Stimulated activated effector memory CD8-positive, alpha-beta T cell treated with anti-CD3 and anti-CD28 coated beads, Interleukin-12 subunit alpha, Interleukin-12 subunit beta, amount 100 ng/mL, for 72 hours (primary cell): ENCODE data around the gene ZDHHC5.
A peak's percentile ranks its signal among the peaks of the same experiment; 100 is the strongest.

ENCODE experiments used
- ATAC-seq: fragments of 150-1000 bp; cut with Tn5 transposase; 2 replicates; pipeline ENCODE4 v1.10.0; 2021
- DNase-seq, 2 donors: peaks; one replicate each; pipeline ENCODE4 v3.0.0; 2021 to 2022; ENCODE audit warnings: low spot score in 2 of 2
- H3K27ac Mint-ChIP-seq: one replicate; pipeline ENCODE4 v1.8.0; 2022; ENCODE audit warnings: mild to moderate bottlenecking, mixed read lengths
- H3K36me3 Mint-ChIP-seq: one replicate; pipeline ENCODE4 v1.8.0; 2022; ENCODE audit warnings: mild to moderate bottlenecking, mixed read lengths
- H3K4me1 Mint-ChIP-seq: one replicate; pipeline ENCODE4 v1.8.0; 2022; ENCODE audit warnings: mixed read lengths
- H3K4me3 Mint-ChIP-seq: one replicate; pipeline ENCODE4 v1.8.0; 2022; ENCODE audit warnings: mild to moderate bottlenecking, mixed read lengths
- H3K9me3 Mint-ChIP-seq: one replicate; pipeline ENCODE4 v1.8.0; 2022; ENCODE audit warnings: mixed read lengths

The ZDHHC5 gene

DNA sequence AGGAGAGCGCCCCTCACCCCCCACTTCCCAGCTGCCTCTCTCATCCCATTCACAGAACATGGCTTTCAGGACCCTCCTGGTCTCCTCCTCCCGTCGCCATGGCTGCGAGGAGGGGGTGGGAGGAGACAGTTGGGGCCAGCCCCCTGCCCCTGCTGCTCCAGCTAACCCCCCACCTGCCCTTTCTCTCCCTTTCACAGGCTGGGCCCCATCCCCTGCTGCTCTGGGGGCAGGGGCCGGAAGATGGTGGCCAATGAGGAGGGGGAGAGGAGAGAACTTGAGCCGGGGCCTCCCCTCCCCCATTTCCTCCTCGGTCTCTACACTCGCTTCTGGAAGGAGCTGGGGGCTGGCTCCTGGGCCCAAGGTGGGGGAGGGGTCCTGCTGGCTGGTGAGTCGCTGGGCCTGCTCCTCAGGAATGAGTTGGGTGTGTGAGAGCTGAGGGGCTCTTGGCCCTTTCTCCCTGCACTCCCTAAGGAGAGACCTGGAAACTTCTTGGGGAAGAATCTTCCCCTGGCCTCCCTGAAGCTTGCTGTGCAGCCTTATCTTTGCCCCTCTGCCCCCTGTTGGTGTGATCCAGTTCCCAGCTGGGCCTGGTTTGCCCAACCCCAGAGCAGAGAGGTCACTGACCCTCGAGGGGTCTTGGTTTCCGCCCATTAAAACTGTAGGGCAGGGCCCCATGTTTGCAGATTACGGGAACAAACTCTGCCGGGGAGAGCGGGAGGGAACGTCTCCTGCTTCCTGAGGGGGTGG, 28.4 kb upstream of the ZDHHC5 start:
- peaks cover 19% of the 10 kb centered on the region for H3K4me1 Mint-ChIP-seq
- no peaks in the 10 kb centered on the region for H3K9me3 Mint-ChIP-seq
- ATAC-seq (peak; percentile 11), DNase-seq (no peak)
- H3K36me3 Mint-ChIP-seq, result no peaks in the 10 kb centered on the region
- peak overlapping the region; percentile 79 for H3K4me3 Mint-ChIP-seq
- H3K27ac Mint-ChIP-seq, result peak overlapping the region; percentile 43

- H3K4me3 Mint-ChIP-seq, result peak overlapping the region; percentile 79
- H3K9me3 Mint-ChIP-seq, result no peaks in the 10 kb centered on the region
- no peak for ATAC-seq
- H3K27ac Mint-ChIP-seq, result no peak overlapping the region
- peaks cover 19% of the 10 kb centered on the region for H3K4me1 Mint-ChIP-seq
- H3K36me3 Mint-ChIP-seq, result no peaks in the 10 kb centered on the region
- no peak for DNase-seq
These were observed 27.7 kb upstream of the ZDHHC5 start for GRCh38 chr11:57640068-57640800.

DNA sequence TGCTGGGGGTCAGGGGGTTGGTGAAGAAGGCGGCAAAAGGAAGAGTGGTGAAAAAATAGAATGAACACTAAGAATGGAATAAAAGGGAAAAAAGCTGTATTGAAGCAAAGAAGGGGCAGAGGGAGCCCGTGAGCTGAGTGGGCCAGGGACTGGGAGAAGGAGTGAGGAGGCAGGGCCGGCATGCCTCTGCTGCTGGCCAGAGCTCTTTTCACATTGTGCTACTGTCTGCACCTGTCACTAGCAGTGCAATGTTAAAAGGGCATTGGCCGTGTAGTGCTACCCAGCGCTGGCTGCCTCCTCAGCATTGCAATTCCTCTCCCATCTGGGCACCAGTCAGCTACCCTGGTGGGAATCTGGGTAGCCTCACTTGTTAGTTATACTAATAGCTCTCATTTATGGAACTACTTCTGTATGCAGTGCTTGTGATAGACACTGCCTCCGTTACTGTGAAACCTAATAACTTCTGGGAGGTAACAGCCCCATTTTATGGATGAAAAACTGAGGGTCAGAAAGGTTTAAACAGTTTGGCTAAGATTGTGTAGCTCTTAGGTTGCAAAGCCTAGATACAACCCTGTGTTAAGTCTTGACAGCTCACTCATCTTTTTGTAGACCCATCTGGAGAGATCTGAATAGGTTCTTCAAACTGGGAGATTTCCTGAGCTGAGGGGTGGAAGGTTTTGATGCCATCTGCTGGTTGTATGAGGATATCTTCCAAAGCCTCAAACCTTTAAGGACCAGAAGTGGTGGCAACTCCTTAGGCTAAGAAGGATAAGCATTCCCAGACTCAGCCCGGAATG, 26.7 kb upstream of the ZDHHC5 start:
- DNase-seq (no peak), ATAC-seq (peak; percentile 48)
- H3K9me3 Mint-ChIP-seq, result no peaks in the 10 kb centered on the region
- H3K36me3 Mint-ChIP-seq, result no peaks in the 10 kb centered on the region
- no peak overlapping the region for H3K4me3 Mint-ChIP-seq
- H3K4me1 Mint-ChIP-seq, result peaks cover 23% of the 10 kb centered on the region
- no peak overlapping the region for H3K27ac Mint-ChIP-seq

DNA sequence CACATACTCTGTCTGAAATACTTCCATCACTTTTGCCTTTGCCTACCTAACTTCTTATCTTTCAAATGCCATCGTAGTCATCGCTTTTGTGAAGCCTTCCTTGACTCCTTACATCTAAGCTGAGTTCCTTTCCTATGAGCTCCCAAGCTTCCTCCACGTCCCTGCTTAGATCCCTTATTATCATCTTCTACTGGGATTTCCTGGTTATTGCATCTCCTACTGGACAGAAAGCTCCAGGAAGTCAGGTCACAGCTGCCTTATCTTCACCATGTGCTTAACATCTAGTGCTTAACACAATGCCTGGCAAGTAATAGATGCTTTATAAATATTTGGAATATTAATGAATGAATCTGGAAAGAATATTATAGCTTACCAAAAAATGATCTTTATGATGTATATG, 24.1 kb upstream of the ZDHHC5 start:
- no peak for ATAC-seq
- Mint-ChIP-seq H3K4me1 (peaks cover 31% of the 10 kb centered on the region), H3K9me3 (no peaks in the 10 kb centered on the region)

DNA sequence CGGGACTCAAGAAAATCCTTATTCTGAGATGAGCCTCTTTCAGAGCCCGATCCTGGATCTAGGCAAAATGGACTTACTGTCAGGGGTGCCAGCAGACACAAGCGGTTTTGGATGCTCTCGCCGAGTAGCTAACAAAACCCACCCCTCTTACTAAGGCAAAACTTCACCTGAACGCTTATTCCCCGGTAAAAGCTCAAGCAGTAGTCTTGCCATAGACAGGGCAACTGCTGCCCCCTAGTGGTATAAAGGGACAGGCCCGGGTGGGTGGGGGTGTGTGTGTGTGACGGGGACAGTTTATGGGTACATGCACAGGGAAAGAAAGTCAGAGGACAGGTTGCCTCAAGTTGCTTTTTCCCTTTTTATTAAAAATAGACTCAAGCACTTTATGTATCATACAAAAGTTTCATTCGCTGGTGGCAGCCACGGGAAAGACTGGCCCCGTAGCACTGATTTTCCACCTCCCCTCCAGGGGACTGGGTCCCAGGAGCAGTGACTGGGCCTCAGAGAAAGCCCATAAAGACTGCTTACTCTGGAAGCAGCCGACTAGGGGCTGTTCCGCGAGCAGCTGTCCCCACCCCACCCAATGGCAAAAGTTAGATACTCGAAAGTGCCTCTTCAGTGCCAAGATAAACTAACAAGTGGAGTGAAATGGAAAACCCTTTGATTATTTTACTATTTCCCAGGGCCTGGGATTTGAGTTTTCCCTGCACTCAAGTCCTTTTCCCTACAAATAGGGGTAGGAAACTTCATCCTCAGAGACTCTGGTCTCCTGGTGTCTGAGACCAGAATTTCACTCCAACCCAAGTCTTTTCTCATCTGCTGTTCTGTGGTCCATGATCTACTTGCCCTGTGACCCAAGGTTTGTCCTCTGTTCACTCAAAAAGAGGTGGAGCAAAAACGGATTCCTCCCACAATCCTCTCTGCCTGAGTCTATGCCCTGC, 22.9 kb upstream of the ZDHHC5 start:
- no peaks in the 10 kb centered on the region for H3K36me3 Mint-ChIP-seq
- no peak overlapping the region for H3K27ac Mint-ChIP-seq
- ATAC-seq (peak; percentile 82), DNase-seq (peak; percentile 83 to 91)
- peaks cover 36% of the 10 kb centered on the region for H3K4me1 Mint-ChIP-seq
- no peak overlapping the region for H3K4me3 Mint-ChIP-seq
- no peaks in the 10 kb centered on the region for H3K9me3 Mint-ChIP-seq

More for the DNA sequence above, 24.1 kb upstream of the ZDHHC5 start:
- Mint-ChIP-seq H3K4me3 (no peak overlapping the region), H3K27ac (no peak overlapping the region), H3K36me3 (no peaks in the 10 kb centered on the region)
- DNase-seq, result no peak

GRCh38 chr11:57645689-57646085, 22.2 kb upstream of the ZDHHC5 start:
- Mint-ChIP-seq H3K4me3 (no peak overlapping the region), H3K9me3 (no peaks in the 10 kb centered on the region), H3K27ac (peak overlapping the region; percentile 61), H3K4me1 (peaks cover 41% of the 10 kb centered on the region), H3K36me3 (no peaks in the 10 kb centered on the region)
- ATAC-seq, result no peak
- DNase-seq, result no peak

DNA sequence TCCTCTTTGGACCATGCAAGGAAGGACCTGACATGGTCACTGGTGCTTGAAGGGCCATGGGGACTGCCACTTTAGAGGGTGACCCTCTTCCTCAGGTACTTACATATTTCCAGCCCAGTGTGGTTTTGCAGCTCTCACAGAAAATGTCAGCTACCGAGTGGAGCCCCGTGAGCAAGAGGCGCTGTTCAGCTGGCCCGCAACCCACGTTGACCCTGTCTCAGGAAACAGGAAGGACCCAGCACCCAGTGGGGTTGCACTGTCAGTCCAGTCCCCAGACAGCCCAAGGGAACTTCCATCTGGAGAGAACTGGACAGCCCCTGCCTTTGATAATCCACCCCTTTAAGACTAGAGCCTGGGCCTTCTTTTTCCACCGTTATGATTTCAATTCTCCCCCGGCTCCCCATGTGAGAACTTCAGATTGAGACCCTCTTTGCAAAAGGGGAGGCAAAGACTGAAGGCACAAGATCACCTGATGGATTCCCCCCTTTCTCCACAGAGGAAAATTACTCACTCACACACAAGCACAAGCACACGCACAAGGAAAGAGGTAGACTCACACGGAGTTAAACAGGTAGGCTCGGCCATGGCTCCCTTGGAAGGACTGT, 21.6 kb upstream of the ZDHHC5 start:
- no peak overlapping the region for H3K4me3 Mint-ChIP-seq
- H3K27ac Mint-ChIP-seq, result peak overlapping the region; percentile 61
- DNase-seq (no peak), ATAC-seq (no peak)
- no peaks in the 10 kb centered on the region for H3K9me3 Mint-ChIP-seq
- H3K4me1 Mint-ChIP-seq, result peaks cover 46% of the 10 kb centered on the region
- no peaks in the 10 kb centered on the region for H3K36me3 Mint-ChIP-seq

- no peaks in the 10 kb centered on the region for H3K9me3 Mint-ChIP-seq
- H3K4me3 Mint-ChIP-seq, result no peak overlapping the region
These were observed 21.1 kb upstream of the ZDHHC5 start for GRCh38 chr11:57646799-57647303.

GRCh38 chr11:57647372-57647771, 20.5 kb upstream of the ZDHHC5 start:
- peaks cover 46% of the 10 kb centered on the region for H3K4me1 Mint-ChIP-seq
- no peaks in the 10 kb centered on the region for H3K36me3 Mint-ChIP-seq
- H3K4me3 Mint-ChIP-seq, result no peak overlapping the region
- no peak overlapping the region for H3K27ac Mint-ChIP-seq
- H3K9me3 Mint-ChIP-seq, result no peaks in the 10 kb centered on the region
- ATAC-seq (no peak), DNase-seq (no peak)

More at GRCh38 chr11:57646799-57647303, 21.1 kb upstream of the ZDHHC5 start:
- ATAC-seq (no peak), DNase-seq (no peak)
- Mint-ChIP-seq H3K4me1 (peaks cover 46% of the 10 kb centered on the region), H3K36me3 (no peaks in the 10 kb centered on the region), H3K27ac (peak overlapping the region; percentile 61)

- Mint-ChIP-seq H3K9me3 (no peaks in the 10 kb centered on the region), H3K36me3 (no peaks in the 10 kb centered on the region), H3K27ac (peak overlapping the region; percentile 50), H3K4me1 (peaks cover 46% of the 10 kb centered on the region), H3K4me3 (peak overlapping the region; percentile 76)
- no peak for ATAC-seq
- no peak for DNase-seq
These were observed 19.7 kb upstream of the ZDHHC5 start for GRCh38 chr11:57647960-57648800.

GRCh38 chr11:57648801-57649735, 18.8 kb upstream of the ZDHHC5 start:
- peaks cover 46% of the 10 kb centered on the region for H3K4me1 Mint-ChIP-seq

GRCh38 chr11:57649826-57650738, 17.8 kb upstream of the ZDHHC5 start, which contains the start of gene YPEL4:
YPEL4 (minus strand) TSS chr11:57649912; CDS start chr11:57647107, 2,805 bp downstream.
- peaks cover 46% of the 10 kb centered on the region for H3K4me1 Mint-ChIP-seq
- ATAC-seq, result peak; percentile 88
- no peaks in the 10 kb centered on the region for H3K36me3 Mint-ChIP-seq
- H3K4me3 Mint-ChIP-seq, result peak within 1 kb of the TSS; percentile 76
- H3K9me3 Mint-ChIP-seq, result no peaks in the 10 kb centered on the region
- H3K27ac Mint-ChIP-seq, result peak within 1 kb of the TSS; percentile 50
- DNase-seq, result peak in 1 of 2 donors; percentile 71

More at GRCh38 chr11:57648801-57649735, 18.8 kb upstream of the ZDHHC5 start:
- peak; percentile 22 for ATAC-seq
- Mint-ChIP-seq H3K4me3 (peak overlapping the region; percentile 76), H3K27ac (peak overlapping the region; percentile 50), H3K36me3 (no peaks in the 10 kb centered on the region), H3K9me3 (no peaks in the 10 kb centered on the region)
- DNase-seq, result no peak
